Adipocyte (in vitro differentiated cells): ENCODE results near the gene MLPH.

Source experiments
- DNase-seq: peaks from one replicate; pipeline ENCODE4 v3.0.0-alpha.2; 2015; ENCODE audit warnings: low read depth
- H3K27me3 ChIP-seq: replicated peaks from 2 replicates; pipeline ENCODE4 v1.7.0; 2013; ENCODE audit warnings: mild to moderate bottlenecking, low read length, moderate library complexity; ENCODE audit not compliant: control insufficient read depth, insufficient read depth
- H3K36me3 ChIP-seq: 2 replicates; pipeline ENCODE4 v1.7.0; 2013; ENCODE audit warnings: low read length, mild to moderate bottlenecking, moderate library complexity; ENCODE audit not compliant: control insufficient read depth, insufficient read depth, severe bottlenecking
- H3K4me1 ChIP-seq: 2 replicates; pipeline ENCODE4 v1.7.0; 2013; ENCODE audit warnings: mild to moderate bottlenecking, low read length, moderate library complexity; ENCODE audit not compliant: control insufficient read depth, insufficient read depth
- H3K4me3 ChIP-seq: 2 replicates; pipeline ENCODE4 v1.7.0; 2013; ENCODE audit warnings: mild to moderate bottlenecking, low read length, moderate library complexity
- H3K9ac ChIP-seq: 2 replicates; pipeline ENCODE4 v1.7.0; 2013; ENCODE audit warnings: mild to moderate bottlenecking, low read length, moderate library complexity
- H3K9me3 ChIP-seq: 2 replicates; pipeline ENCODE4 v1.7.0; 2013; ENCODE audit warnings: mild to moderate bottlenecking, low read length, moderate library complexity; ENCODE audit not compliant: control insufficient read depth

MLPH gene

DNA sequence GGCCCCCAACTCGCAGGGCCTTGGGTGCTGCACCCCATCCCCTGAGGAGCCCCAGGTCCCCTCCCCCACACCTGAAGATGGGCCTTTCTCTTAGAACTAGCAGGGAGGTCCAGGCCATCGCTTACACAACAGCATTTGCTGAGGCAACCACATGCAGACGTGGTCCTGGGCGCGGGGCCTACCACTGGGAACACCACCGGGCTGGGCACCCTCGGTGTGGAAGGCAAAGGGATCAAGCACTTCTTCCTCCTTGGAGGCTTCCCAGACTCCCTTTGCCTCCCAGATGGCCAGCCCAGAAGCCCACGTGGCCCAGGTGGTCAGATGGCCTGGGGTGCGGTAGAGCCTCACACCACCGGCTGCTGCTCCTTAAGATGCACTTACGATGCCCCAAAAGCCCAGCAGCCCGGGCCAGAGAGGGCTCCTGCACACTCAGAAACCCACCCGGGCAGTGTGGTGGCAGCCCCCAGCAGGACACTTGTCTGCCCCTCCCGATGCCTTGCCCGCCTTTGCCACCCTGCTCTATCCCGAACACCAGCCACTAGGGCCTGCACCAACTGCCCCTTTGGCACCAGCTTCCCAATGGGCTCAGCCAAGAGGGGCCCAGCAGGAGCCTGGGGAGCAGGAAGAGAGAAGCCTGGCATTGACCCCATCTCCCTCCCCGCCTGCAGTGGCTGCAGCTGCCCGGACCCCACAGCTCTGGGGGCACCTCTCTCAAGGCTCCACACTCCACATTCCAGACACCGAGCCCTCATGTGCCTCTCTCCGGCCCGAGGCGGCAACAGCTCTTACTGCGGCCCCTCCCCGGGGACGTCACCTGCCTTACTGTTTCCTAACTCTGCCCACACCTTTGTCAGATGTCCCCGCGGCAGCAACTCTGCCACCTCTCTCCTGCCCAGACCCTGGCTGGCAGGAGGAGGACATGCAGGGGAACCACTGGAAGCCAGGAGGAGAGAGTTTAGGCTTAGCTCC, 13.9 kb upstream of the MLPH start:
- Histone ChIP-seq H3K27me3 (no peaks in the 10 kb centered on the region), H3K4me3 (no peak overlapping the region), H3K4me1 (peaks cover 11% of the 10 kb centered on the region), H3K9ac (no peak overlapping the region), H3K9me3 (no peaks in the 10 kb centered on the region), H3K36me3 (no peaks in the 10 kb centered on the region)
- no peak for DNase-seq

DNA sequence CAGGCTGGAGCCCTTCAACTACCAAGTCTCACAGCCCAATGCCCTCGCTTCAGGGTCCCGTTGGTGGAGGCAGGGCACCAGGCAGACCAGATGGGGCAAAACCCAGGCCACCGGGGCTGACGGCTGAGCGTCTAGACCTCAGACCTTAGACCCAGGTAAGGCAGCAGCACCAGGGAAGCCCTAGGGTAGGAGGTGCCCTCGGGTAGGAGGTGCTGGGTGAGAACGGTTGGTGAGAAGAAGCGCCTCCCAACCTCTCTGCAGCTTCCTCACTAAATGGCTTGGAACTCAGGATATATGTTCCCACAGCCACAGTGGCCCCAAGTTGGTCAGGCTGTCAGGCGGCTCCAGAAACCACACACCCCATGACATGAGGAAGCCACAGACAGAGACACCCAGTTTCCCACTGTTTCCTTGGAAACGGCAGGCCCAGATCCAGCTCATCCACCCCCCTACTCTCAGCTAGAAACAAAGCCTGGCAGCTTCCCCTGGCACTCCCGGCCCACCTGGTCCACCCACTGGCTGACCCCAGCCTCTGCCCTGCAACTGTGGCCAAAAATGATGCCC, 13.1 kb upstream of the MLPH start:
- no peak overlapping the region for H3K4me3 ChIP-seq
- DNase-seq, result no peak

DNA sequence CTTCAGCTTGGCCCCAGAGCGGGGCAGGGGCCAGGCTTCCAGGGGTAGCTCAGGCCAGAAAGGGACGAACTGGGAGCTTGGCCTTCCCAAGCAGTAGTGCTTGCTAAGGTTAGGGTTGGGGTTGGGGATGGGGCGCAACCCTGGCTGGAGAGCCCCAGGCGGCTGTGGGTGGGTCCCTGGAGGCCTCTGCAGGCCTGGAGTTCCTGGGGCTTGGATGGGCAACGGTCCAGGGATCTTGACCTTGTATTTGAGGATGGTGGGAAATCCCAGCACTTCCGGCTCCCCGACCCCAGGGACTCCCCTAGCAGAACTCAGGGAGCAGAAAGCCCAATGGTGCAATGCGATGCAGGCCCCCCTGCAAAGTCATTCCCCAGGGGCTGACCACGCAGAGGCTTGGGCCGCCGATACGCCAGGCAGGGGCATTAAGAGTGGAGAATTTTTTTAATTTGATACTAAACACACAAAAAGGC, 12.6 kb upstream of the MLPH start:
- DNase-seq, result no peak
- H3K4me3 ChIP-seq, result peak overlapping the region; percentile 79
- no peaks in the 10 kb centered on the region for H3K9me3 ChIP-seq
- no peaks in the 10 kb centered on the region for H3K27me3 ChIP-seq
- no peaks in the 10 kb centered on the region for H3K36me3 ChIP-seq
- peaks cover 12% of the 10 kb centered on the region for H3K4me1 ChIP-seq
- peak overlapping the region; percentile 91 for H3K9ac ChIP-seq

More for the DNA sequence above, 13.1 kb upstream of the MLPH start:
- H3K36me3 ChIP-seq, result no peaks in the 10 kb centered on the region
- H3K4me1 ChIP-seq, result peaks cover 11% of the 10 kb centered on the region
- H3K9me3 ChIP-seq, result no peaks in the 10 kb centered on the region
- peak overlapping the region; percentile 12 for H3K9ac ChIP-seq
- H3K27me3 ChIP-seq, result no peaks in the 10 kb centered on the region

DNA sequence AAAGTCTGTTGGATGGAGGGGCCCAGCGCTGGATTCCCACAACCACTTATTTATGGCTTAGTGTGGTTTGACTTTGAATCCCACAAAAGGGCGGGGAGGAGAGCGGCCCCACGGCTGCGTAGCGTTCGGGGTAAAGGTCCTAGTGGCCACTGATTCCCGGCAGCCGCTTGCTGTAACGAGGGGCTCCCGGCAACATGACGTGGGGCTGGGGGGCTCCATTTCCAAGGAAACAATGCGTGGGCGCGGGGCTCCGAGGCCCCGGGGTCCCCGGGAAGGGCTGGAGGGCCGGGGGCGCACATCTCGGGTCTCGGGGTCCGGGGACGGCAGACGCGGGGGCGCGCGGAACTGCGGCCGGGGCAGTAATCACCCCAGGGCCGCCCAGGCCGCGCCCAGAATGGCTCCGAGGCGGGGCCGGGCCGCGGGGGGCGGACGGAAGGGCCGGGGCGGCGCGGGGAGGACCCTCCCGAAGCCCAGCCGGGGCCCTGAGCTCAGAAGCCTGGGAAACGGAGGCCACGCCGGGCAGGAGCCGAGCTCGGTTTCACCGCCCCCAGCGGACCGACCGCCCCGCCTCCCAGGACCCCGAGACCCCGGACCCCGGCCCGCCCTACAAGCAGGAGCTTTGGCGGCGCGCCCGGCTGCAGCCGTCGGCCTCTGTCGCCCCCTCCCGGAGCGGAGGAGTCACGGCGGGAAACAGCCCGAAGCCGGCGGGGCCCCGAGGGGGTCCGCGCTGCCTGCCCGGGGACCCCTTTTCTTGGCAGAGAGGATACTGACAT, 11.9 kb upstream of the MLPH start:
- Histone ChIP-seq H3K4me1 (peaks cover 19% of the 10 kb centered on the region), H3K9me3 (no peaks in the 10 kb centered on the region), H3K9ac (peak overlapping the region; percentile 91), H3K4me3 (peak overlapping the region; percentile 79), H3K36me3 (no peaks in the 10 kb centered on the region), H3K27me3 (no peaks in the 10 kb centered on the region)
- peak; percentile 90 for DNase-seq

DNA sequence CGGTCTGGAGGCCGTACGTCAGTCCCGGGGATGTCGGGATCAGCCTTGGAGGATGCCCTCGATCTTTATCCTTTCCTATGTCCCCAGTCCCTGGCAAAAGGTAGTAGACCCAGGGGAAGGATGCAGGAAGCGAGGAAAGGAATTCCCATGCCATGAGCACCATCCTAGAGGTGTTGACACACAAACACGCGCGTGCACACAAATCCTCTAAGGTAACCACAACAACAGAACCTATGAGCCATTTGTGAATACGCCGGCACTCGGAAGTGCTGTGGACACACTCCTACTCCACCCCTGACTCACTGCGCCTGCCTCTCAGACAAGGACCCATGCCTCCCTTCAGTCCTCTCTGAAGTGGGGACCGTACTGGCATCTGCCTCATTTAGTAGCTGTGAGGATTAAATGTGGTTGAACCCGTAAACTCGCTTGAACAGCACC, 11.3 kb upstream of the MLPH start:
- Histone ChIP-seq H3K4me1 (peaks cover 22% of the 10 kb centered on the region), H3K9me3 (no peaks in the 10 kb centered on the region), H3K9ac (peak overlapping the region; percentile 91), H3K27me3 (no peaks in the 10 kb centered on the region), H3K36me3 (no peaks in the 10 kb centered on the region), H3K4me3 (peak overlapping the region; percentile 79)
- peak; percentile 44 for DNase-seq

DNA sequence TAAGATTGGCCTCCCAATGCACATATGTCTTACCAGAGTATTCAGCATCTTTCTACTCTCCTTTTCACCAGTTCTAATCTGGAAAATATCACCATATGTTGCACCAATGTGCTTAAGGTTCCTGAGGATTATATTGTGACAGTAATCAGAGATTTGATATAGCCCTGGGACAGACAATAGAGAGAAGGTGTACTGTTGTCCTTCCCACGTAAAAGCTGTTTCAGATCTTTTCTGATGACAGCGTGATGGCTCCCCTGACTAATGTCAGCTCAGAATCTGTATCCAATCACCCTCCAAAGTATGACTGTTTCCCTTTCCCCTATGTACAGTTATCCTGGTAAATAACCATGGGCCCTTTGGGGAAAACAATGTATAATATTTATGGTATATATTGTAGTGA, 9.0 kb upstream of the MLPH start:
- no peak for DNase-seq
- H3K27me3 ChIP-seq, result no peaks in the 10 kb centered on the region
- H3K9me3 ChIP-seq, result no peaks in the 10 kb centered on the region
- peaks cover 37% of the 10 kb centered on the region for H3K4me1 ChIP-seq
- H3K4me3 ChIP-seq, result no peak overlapping the region
- no peaks in the 10 kb centered on the region for H3K36me3 ChIP-seq
- no peak overlapping the region for H3K9ac ChIP-seq

DNA sequence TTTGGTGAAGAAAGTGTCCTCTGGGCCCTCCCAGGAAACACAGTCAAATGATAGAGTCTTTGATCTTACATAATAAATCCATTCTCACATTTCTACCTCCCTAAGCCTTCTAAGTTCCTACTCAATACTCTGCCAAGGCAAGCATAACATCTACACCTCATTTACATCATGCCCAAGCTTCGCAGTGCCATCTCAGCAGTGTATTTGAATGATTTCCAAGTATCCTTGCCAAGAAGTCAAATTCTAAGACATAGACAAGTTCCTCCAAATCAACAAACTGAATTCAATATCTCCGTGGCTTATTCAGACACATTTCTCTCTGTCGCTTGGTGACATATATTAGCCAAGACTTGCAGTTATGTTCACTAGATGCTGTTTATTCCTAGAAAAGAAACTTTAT, 8.1 kb upstream of the MLPH start:
- Histone ChIP-seq H3K9me3 (no peaks in the 10 kb centered on the region), H3K9ac (no peak overlapping the region), H3K4me1 (peaks cover 39% of the 10 kb centered on the region), H3K36me3 (no peaks in the 10 kb centered on the region), H3K27me3 (no peaks in the 10 kb centered on the region), H3K4me3 (no peak overlapping the region)
- no peak for DNase-seq

DNA sequence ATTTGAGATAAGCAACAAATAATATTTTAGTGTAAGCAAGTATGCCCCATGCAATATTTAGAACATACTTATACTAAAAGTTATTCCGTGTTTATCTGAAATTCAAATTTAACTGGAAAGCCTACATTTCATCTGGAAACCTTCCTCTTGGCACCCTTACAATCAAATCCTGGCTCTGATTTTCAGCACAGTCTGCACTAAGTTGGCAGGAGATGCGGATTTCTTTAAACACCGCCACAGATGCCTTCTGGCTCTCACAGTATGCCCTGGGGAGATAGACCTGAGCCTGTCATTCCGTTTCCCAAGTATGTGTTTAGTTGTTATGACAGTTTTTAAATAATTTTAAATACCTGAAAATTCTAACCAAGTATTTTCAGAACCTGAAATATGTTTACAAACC, 7.3 kb upstream of the MLPH start:
- Histone ChIP-seq H3K9me3 (no peaks in the 10 kb centered on the region), H3K4me1 (peaks cover 32% of the 10 kb centered on the region), H3K9ac (no peak overlapping the region), H3K27me3 (no peaks in the 10 kb centered on the region), H3K36me3 (no peaks in the 10 kb centered on the region), H3K4me3 (no peak overlapping the region)
- no peak for DNase-seq

DNA sequence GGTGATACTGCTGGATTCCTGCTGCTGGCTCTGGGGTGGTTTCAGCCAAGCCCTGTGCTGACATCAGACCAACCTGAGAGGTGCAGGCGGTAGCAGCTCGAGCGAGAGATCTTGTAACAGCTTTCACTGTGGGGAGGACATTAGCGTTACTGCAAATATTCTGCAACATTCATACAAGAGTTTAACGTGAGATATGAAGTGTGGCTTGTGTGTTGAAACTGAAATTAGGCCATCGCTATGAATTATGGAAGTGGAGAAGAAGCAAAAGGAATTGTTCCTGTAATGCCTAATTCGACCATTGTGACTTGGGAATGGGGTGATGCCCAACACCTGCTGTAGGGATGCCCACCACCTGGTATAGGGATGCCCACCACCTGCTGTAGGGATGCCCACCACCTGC, 6.5 kb upstream of the MLPH start:
- Histone ChIP-seq H3K9me3 (no peaks in the 10 kb centered on the region), H3K4me3 (no peak overlapping the region), H3K27me3 (peaks cover 4% of the 10 kb centered on the region), H3K4me1 (peaks cover 31% of the 10 kb centered on the region), H3K9ac (no peak overlapping the region), H3K36me3 (no peaks in the 10 kb centered on the region)
- no peak for DNase-seq

DNA sequence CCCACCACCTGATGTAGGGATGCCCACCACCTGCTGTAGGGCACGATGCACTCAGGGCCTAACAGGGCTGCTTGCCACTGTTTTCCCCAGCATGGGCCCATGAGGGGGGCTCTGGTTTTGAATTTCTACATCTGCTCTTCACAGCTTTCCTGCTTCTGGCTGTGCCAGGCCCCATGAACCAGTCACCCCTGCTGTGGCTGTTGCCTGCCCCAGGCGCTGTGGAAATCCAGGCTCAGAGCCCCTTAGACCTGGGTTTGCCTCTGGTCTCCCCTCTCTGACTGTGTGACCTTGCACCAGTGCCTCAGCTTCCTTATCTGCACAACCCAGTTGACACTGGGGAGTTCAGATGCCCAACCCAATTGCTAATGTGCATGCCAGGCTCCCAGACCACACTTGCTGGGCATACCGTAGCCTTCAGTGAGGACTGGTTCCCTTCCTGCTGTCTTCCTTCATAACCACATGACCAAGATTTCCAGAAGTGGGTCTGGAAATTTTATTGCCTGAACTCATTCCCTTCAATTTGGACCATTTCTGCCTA, 6.0 kb upstream of the MLPH start:
- H3K4me1 ChIP-seq, result peaks cover 35% of the 10 kb centered on the region
- peaks cover 5% of the 10 kb centered on the region for H3K27me3 ChIP-seq
- no peak overlapping the region for H3K4me3 ChIP-seq
- H3K36me3 ChIP-seq, result no peaks in the 10 kb centered on the region
- no peak for DNase-seq
- no peaks in the 10 kb centered on the region for H3K9me3 ChIP-seq
- no peak overlapping the region for H3K9ac ChIP-seq

DNA sequence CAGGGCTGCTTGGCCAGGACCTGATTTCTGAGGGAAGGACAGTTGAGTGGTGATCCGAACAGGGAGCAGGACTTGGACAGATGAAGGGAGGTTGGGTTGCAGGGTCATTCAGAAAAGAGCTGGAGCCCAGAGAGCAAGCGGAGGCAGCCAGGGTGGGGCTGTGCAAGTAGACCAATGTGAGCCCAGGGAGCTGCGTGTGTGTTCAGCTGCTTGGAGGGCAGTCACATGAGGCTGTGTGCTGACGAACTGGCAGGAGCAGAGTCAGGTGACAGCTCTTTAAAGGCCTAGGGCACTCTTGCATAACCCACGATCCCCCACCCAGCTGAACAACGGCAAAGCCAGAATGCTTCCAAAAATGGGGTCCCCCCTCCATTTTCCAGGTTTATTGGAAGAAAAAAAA, 4.6 kb upstream of the MLPH start:
- DNase-seq, result no peak
- peaks cover 5% of the 10 kb centered on the region for H3K27me3 ChIP-seq
- H3K9me3 ChIP-seq, result no peaks in the 10 kb centered on the region
- no peaks in the 10 kb centered on the region for H3K36me3 ChIP-seq
- H3K9ac ChIP-seq, result peak overlapping the region; percentile 66
- H3K4me3 ChIP-seq, result peak overlapping the region; percentile 21
- peaks cover 45% of the 10 kb centered on the region for H3K4me1 ChIP-seq
